ENCODE results near the gene ARL15. TPM values are rescaled to one million over a fixed set of nuclear protein-coding genes. Genes with fewer than 3 reads are reported as not detected.
"Not testable (repeated sequence)": the region's sequence is repeated elsewhere in the genome, so short reads cannot be mapped to it uniquely, and the experiment has no call there.

The ARL15 gene
- total RNA-seq, 1 experiment from 2014 or later = 18.3 TPM

- TF ChIP-seq EZH2 (IDR thresholded peaks at IDR 0.05; ENCODE audit: borderline replicate concordance, low read depth, low read length, poor library complexity, severe bottlenecking) (no peak), CTCF (conservative IDR thresholded peaks at IDR 0.05; ENCODE audit: low read depth, low read length) (no peak)
- intact Hi-C loops (cut with micrococcal nuclease; ENCODE audit: unreplicated experiment) = no loop called here
- no peak for DNase-seq (ENCODE audit: low spot score)
- ChIA-PET CTCF (no interaction called here), POLR2A (ENCODE audit: low non-redundant PET) (no interaction called here)
- Histone ChIP-seq H3K27me3 (replicated peaks; ENCODE audit: insufficient read depth, low read depth, low read length, poor library complexity) (no peaks in the 10 kb centered on the region), H3K4me3 (ENCODE audit: low read depth, low read length, poor library complexity, severe bottlenecking) (no peak overlapping the region), H3K4me1 (ENCODE audit: insufficient read depth, low read length, poor library complexity, severe bottlenecking) (no peaks in the 10 kb centered on the region), H3K27ac (ENCODE audit: low read depth, low read length, poor library complexity, severe bottlenecking) (no peak overlapping the region), H3K9me3 (ENCODE audit: low read depth, low read length, poor library complexity, severe bottlenecking) (no peaks in the 10 kb centered on the region), H3K36me3 (ENCODE audit: insufficient read depth, low read length, poor library complexity, severe bottlenecking) (no peaks in the 10 kb centered on the region)
- no TSS peak for BruUV-seq (replicated peaks)
These were observed 439.3 kb downstream of the ARL15 start for GRCh38 chr5:53871050-53871449.

GRCh38 chr5:53858700-53859456, 451.5 kb downstream of the ARL15 start:
- H3K27me3 ChIP-seq (replicated peaks; ENCODE audit: insufficient read depth, low read depth, low read length, poor library complexity) = no peaks in the 10 kb centered on the region
- H3K36me3 ChIP-seq (ENCODE audit: insufficient read depth, low read length, poor library complexity, severe bottlenecking) = no peaks in the 10 kb centered on the region
- POLR2A ChIA-PET (ENCODE audit: low non-redundant PET) = no interaction called here
- H3K9me3 ChIP-seq (ENCODE audit: low read depth, low read length, poor library complexity, severe bottlenecking) = peaks cover 7% of the 10 kb centered on the region
- intact Hi-C loops (cut with micrococcal nuclease; ENCODE audit: unreplicated experiment) = no loop called here
- H3K27ac ChIP-seq (ENCODE audit: low read depth, low read length, poor library complexity, severe bottlenecking) = no peak overlapping the region
- H3K4me1 ChIP-seq (ENCODE audit: insufficient read depth, low read length, poor library complexity, severe bottlenecking) = no peaks in the 10 kb centered on the region
- no peak for DNase-seq (ENCODE audit: low spot score)
- BruUV-seq (replicated peaks) = no TSS peak
- H3K4me3 ChIP-seq (ENCODE audit: low read depth, low read length, poor library complexity, severe bottlenecking) = no peak overlapping the region
- TF ChIP-seq EZH2 (IDR thresholded peaks at IDR 0.05; ENCODE audit: borderline replicate concordance, low read depth, low read length, poor library complexity, severe bottlenecking) (no peak), CTCF (conservative IDR thresholded peaks at IDR 0.05; ENCODE audit: low read depth, low read length) (no peak)
- CTCF ChIA-PET = no interaction called here

- no peaks in the 10 kb centered on the region for H3K27me3 ChIP-seq (replicated peaks; ENCODE audit: insufficient read depth, low read depth, low read length, poor library complexity)
- no peaks in the 10 kb centered on the region for H3K36me3 ChIP-seq (ENCODE audit: insufficient read depth, low read length, poor library complexity, severe bottlenecking)
- CTCF ChIA-PET = no interaction called here
- intact Hi-C loops (cut with micrococcal nuclease; ENCODE audit: unreplicated experiment) = no loop called here
- no peak for DNase-seq (ENCODE audit: low spot score)
- POLR2A ChIA-PET (ENCODE audit: low non-redundant PET) = no interaction called here
- TF ChIP-seq EZH2 (IDR thresholded peaks at IDR 0.05; ENCODE audit: borderline replicate concordance, low read depth, low read length, poor library complexity, severe bottlenecking) (no peak), CTCF (conservative IDR thresholded peaks at IDR 0.05; ENCODE audit: low read depth, low read length) (no peak)
- no peaks in the 10 kb centered on the region for H3K4me1 ChIP-seq (ENCODE audit: insufficient read depth, low read length, poor library complexity, severe bottlenecking)
- H3K27ac ChIP-seq (ENCODE audit: low read depth, low read length, poor library complexity, severe bottlenecking) = no peak overlapping the region
- peaks cover 7% of the 10 kb centered on the region for H3K9me3 ChIP-seq (ENCODE audit: low read depth, low read length, poor library complexity, severe bottlenecking)
- BruUV-seq (replicated peaks) = no TSS peak
- H3K4me3 ChIP-seq (ENCODE audit: low read depth, low read length, poor library complexity, severe bottlenecking) = no peak overlapping the region
These were observed 453.9 kb downstream of the ARL15 start for GRCh38 chr5:53856506-53856905.

GRCh38 chr5:53836851-53837430, 473.4 kb downstream of the ARL15 start:
- CTCF ChIA-PET; intact Hi-C loops (cut with micrococcal nuclease; ENCODE audit: unreplicated experiment); POLR2A ChIA-PET (ENCODE audit: low non-redundant PET); H3K36me3 ChIP-seq (ENCODE audit: insufficient read depth, low read length, poor library complexity, severe bottlenecking); H3K27me3 ChIP-seq (replicated peaks; ENCODE audit: insufficient read depth, low read depth, low read length, poor library complexity); H3K4me3 ChIP-seq (ENCODE audit: low read depth, low read length, poor library complexity, severe bottlenecking); H3K27ac ChIP-seq (ENCODE audit: low read depth, low read length, poor library complexity, severe bottlenecking); DNase-seq (ENCODE audit: low spot score); H3K9me3 ChIP-seq (ENCODE audit: low read depth, low read length, poor library complexity, severe bottlenecking); H3K4me1 ChIP-seq (ENCODE audit: insufficient read depth, low read length, poor library complexity, severe bottlenecking); BruUV-seq (replicated peaks): not testable (repeated sequence)
